GM18505 (cell line): Measurements from ENCODE around the gene C10orf90.

Source experiments
- ATAC-seq: cut with Tn5 transposase; IDR thresholded peaks from one replicate; pipeline ENCODE4 v1.9.1; 2021; ENCODE audit not compliant: unreplicated experiment
- POLR2A ChIP-seq: IDR thresholded peaks from 4 replicates; pipeline ENCODE4 v1.6.1; 2011; ENCODE audit warnings: borderline replicate concordance; ENCODE audit not compliant: insufficient read depth, insufficient read length; ENCODE audit errors: extremely low read depth

Gene C10orf90

GRCh38 chr10:126639084-126639483, 31.4 kb downstream of the C10orf90 start:
- TF ChIP-seq POLR2A, result no peak
- ATAC-seq, result no peak

- ATAC-seq, result no peak
- TF ChIP-seq POLR2A, result no peak
Observed at GRCh38 chr10:126638542-126638941, 32.0 kb downstream of the C10orf90 start.

- no peak for TF ChIP-seq POLR2A
- no peak for ATAC-seq
Observed at GRCh38 chr10:126637501-126637900, 33.0 kb downstream of the C10orf90 start.

GRCh38 chr10:126634911-126635310, 35.6 kb downstream of the C10orf90 start:
- no peak for TF ChIP-seq POLR2A
- no peak for ATAC-seq

- no peak for TF ChIP-seq POLR2A
- no peak for ATAC-seq
Observed at GRCh38 chr10:126634347-126634746, 36.1 kb downstream of the C10orf90 start.

- no peak for TF ChIP-seq POLR2A
- no peak for ATAC-seq
Observed at GRCh38 chr10:126632705-126633104, 37.8 kb downstream of the C10orf90 start.

- ATAC-seq, result no peak
- TF ChIP-seq POLR2A, result no peak
Observed at GRCh38 chr10:126629925-126630624, 40.4 kb downstream of the C10orf90 start.

GRCh38 chr10:126628746-126629145, 41.7 kb downstream of the C10orf90 start:
- no peak for TF ChIP-seq POLR2A
- ATAC-seq, result no peak

- no peak for ATAC-seq
- no peak for TF ChIP-seq POLR2A
Observed at GRCh38 chr10:126621846-126622245, 48.6 kb downstream of the C10orf90 start.

GRCh38 chr10:126618466-126618865, 52.0 kb downstream of the C10orf90 start:
- TF ChIP-seq POLR2A, result no peak
- ATAC-seq, result no peak

- TF ChIP-seq POLR2A, result no peak
- ATAC-seq, result no peak
Observed at GRCh38 chr10:126617733-126618132, 52.8 kb downstream of the C10orf90 start.

GRCh38 chr10:126617208-126617607, 53.3 kb downstream of the C10orf90 start:
- no peak for ATAC-seq
- no peak for TF ChIP-seq POLR2A

- TF ChIP-seq POLR2A, result no peak
- no peak for ATAC-seq
Observed at GRCh38 chr10:126616737-126617136, 53.8 kb downstream of the C10orf90 start.

- no peak for ATAC-seq
- no peak for TF ChIP-seq POLR2A
Observed at GRCh38 chr10:126611303-126611702, 59.2 kb downstream of the C10orf90 start.

- no peak for TF ChIP-seq POLR2A
- ATAC-seq, result no peak
Observed at GRCh38 chr10:126609566-126609965, 60.9 kb downstream of the C10orf90 start.
